ENCODE measurements around the gene HIGD1A.

HIGD1A gene

DNA sequence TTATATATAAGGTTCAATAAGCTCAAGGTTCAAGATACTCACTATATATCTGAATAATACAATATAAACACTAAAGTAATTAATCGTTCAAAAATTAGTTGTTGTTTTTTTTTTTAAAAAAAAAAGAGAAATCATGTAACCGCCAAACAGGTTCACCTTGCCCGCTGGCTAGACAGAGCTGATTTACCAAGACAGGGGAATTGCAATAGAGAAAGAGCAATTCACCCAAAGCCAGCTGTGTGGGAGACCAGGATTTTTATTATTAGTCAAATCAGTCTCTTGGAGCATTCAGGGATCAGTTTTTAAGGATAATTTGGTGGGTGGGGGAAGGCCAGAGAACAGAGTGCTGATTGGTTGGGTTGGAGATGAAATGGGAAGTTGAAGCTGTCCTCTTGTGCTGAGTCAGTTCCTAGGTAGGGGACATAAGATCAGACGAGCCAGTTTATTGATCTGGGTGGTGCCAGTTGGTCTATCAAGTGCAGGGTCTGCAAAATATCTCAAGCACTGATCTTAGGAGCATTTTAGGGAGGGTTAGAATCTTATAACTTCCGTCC is 7.9 kb downstream of the HIGD1A start:
- DNase-seq, result no peak

GRCh38 chr3:42795621-42796181 is 8.6 kb downstream of the HIGD1A start:
- DNase-seq, result no peak

- peak; percentile 31 for DNase-seq
Observed at GRCh38 chr3:42790714-42791229, 13.5 kb downstream of the HIGD1A start.

- DNase-seq, result no peak
Observed at GRCh38 chr3:42786631-42787030, 17.7 kb downstream of the HIGD1A start.

GRCh38 chr3:42786212-42786611 is 18.1 kb downstream of the HIGD1A start:
- no peak for DNase-seq

DNA sequence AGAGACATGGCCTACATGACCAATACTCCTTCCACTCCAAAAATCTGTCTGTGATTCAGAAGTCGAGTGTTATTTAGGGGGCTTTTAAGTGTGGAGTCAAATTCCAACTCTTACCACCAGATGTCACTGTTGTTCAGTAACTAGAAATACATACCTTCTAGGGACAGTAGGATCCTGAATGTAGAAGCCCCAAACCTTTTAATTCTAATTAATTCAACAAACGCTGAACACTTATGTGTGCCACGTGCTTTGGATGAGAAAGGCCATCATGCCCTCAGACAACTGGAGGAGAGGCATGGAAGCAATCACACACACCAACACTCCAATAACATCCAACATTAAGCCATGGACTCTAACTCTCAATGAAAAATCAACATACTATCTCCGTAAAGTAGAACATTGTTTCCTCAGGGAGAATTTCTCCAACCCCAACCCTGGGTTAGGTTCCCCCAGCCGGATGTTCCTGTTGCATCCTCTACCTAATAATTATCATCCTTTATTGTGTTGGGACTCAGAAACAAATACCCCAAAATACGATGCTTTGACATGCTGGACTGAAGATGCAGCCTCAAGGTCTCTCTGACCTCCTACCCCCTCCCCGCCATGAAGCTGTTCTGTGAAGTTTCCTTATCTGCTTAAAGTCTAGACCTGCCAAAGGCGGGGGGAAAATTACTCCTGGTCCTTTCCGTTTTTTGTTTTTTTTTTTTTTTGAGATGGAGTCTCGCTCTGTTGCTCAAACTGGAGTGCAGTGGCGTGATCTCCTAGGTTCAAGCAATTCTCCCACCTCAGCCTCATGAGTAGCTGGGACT is 23.2 kb downstream of the HIGD1A start:
- DNase-seq, result peak; percentile 70

DNA sequence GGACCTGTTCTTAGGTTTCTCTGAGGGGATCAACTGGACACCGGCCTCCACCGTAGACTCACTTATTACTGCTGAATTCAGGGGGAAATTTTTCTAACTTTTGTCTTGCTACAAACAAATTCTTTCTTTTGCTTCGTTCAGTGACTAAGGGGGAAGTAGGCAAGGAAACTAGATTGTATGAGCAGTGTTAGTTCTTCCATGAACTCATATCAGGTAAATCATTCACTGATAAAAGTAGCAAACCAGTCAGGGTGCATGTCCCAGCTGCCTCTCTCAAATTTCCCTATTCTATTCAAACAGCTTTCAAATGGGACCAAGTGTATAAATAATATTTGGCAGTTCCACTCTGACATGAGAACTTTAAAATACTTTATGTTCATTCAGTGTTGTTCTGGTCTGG is 23.9 kb downstream of the HIGD1A start:
- DNase-seq, result no peak

GRCh38 chr3:42778644-42779043 is 25.6 kb downstream of the HIGD1A start:
- no peak for DNase-seq

DNA sequence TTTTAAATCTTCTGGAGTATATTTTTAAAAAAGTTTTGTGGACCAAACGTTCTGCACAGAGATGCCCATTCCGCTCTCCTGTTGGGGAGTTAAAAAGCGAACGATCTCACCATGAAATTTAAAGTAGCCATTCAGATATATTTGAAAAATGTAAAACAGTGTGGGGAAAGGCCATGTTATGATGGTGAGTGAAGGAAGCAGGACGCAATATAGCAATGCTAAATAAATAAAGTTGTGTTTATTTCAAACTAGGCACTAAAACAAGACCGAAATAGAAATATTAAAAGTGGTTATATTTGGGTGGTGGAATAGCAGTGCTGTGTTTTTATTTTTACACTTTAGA is 30.9 kb downstream of the HIGD1A start:
- DNase-seq, result no peak

DNA sequence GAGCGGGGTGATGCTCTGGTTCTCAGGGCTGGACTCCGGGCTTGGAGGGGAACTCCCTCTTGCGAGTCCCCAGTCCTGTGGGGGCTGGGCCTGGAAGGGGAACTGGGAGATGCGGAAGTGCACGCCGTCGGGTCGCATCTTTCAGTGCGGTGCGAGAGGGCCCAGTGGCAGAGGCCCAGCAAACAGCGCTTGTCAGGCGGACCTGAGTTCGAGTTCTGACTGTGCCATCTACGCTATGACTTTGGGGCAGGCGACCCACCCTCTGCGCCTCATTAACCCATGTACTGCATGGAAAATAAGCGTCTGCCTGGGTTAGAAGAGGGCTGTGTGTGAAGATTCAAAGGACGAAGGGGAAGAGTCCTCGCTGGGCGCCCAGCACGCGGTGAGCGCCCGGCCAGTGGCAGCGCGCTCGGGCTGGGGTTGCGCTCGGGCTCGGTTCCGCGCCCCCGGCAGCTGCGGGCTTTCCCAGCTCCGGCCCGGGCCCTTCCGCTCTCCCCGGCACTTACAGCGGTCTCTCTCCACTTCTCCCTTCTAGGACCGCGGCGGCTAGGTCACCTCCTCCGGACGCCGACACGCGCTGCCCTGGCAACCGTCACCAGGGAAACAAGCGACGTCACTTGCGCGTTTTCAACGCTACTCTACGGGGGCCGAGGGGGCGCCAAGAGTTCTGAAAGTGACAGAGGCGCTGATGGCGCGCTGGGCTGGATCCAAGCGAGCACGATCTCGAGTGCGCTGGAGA is 31.5 kb downstream of the HIGD1A start, which contains the start of gene CCDC13:
TSS of gene CCDC13 (minus strand) at position 584 of the 739 bp plus-strand sequence. CDS start 14,908 bp downstream, outside the sequence.
- DNase-seq, result peak; percentile 78

DNA sequence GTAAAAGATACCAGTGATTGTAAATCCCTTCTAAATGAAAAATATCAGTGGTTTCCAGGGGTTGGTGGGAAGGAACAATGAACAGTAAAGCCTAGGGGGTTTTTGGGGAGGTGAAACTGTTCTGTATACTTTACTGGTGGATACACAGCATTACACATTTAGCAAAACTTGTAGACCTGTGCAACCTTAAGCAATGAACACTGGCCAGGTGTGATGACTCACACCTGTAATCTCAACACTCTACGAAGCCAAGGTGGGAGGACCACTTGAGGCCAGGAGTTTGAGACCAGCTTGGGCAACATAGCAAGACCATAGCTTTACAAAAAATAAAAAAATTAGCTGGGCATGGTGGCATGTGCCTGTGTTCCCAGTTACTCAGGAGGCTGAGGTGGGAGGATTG is 33.0 kb downstream of the HIGD1A start:
- DNase-seq, result no peak

GRCh38 chr3:42769477-42770131 is 34.7 kb downstream of the HIGD1A start:
- no peak for DNase-seq

GRCh38 chr3:42764561-42765295 is 39.6 kb downstream of the HIGD1A start:
- no peak for DNase-seq

DNA sequence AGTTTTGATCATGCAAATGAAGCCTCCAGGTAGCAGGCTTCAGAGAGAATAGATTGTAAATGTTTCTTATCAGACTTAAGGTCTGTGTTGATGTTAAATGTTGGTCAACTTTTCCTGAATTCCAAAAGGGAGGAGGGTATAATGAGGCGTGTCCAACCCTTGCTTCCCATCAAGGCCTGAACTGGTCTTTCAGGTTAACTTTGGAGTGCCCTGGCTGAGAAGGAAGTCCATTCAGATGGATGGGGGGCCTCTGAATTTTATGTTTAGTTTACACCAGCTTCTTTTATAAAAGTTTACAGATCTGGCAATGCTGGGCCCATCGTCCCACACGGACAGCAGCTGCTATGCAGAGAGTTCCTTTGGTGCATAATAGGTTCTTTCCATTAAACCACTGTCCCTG is 40.2 kb downstream of the HIGD1A start:
- no peak for DNase-seq

GRCh38 chr3:42763021-42763420 is 41.3 kb downstream of the HIGD1A start:
- DNase-seq, result no peak

DNA sequence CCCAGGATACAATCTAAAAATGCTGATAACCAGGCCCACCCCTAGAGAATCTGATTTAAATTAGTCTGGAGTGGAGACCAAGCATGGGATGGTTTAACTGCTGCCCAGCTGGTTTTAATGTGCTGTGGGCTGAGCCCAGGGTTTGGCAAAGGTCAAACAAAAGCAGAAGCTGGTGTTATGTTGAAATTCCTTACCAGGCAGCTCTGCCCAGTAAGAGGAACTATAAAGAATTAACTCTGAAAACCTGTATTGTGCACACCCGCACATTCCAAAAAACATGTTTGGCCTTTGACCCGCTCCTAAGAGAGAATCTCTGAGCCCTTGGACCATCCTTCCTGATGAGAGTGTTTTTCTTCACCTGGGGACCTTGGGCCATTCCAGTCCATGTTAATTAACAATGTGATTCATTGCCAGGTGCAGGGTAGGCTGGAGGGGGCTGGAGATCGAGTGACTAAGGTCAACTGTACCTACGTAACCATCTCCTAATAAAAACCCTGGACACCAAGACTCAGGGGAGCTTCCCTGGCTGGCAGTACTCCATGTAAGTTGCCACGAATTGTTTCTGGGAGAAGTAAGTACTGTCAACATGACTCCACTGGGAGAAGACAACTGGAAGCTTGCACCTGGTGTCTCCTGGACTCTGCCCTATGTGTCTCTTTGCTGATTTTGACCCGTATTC is 42.1 kb downstream of the HIGD1A start:
- DNase-seq, result no peak

DNA sequence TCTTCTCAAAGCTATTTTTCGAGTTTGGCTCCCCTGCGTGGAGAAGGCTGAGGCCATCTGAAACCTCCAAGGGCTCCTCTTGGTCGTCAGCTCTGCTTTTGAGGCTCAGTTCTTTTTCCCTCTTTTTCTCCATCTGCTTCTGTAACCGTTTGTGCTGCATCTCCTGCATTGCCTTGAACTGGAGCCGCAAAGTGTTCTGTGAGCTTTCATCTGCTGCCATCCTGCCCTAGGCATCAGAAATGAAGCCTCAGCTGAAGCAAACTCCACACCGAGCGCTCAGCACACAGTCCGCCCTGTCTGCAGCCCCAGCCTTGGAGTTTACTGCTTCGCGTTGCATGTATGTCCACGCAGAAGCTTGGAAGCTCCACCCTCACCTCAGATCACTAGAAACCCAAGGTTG is 46.2 kb downstream of the HIGD1A start:
- no peak for DNase-seq

GRCh38 chr3:42756681-42757213 is 47.5 kb downstream of the HIGD1A start:
- no peak for DNase-seq

DNA sequence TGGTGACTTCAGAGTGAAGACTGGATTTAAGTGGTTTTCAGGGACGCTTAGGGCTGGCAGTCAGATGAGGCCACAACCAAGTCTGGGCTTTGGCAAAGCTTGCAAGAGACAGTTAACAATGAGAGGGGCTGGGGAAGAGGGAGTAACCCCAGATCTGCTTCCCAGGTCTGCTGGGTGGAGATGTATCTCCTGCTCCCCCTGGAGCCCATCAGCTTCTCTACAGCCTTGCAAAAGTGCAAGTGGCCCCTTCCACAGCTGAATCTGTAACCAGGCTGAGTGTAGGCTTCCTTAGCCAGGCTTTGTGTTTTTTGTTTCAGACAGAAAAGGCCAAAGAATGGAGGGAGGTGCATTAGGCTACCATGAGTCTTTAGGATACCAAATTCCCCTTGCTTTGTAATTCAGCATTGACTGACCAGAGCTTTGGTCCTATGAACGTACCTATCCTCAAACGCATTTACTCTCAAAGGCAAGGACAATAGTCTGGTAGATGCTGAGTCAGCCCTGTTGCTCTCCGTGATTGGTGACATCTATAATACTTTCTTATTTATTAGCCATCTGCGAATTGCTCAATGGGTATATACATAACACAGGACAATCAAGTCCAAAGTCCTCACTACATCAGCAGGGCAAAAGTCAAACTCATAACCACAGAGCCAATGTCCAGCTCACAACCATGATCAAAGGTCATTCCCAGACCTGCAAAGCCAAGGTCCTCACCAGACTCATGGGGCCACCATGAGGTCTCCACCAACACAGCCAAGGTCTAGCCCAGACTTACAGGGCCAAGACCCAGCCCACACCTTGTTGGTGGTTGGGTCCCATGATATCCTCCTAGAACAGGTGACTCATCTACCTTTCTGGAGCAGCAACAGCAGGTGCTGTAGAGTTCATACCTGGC is 48.4 kb downstream of the HIGD1A start:
- no peak for DNase-seq

DNA sequence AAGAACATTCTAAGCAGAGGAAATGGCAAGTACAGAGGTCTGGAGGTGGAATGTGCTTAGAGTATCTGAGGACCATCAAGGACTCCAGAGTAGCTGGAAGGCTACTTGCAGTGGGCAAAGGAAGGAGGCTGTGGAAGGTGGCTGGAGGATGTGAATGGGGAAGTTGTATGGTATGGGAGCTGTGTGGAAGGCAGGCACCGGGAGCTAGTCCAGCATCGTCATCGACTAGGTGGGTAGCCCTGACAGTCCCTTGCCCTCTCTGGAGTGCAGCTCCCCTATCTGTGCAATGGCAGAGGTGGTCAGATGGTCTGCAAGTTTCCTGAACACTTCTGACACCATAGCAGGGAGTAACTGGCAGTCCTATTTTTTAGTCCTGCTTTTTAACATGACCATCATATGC is 50.5 kb downstream of the HIGD1A start:
- DNase-seq, result no peak

Measured in NCI-H2029 treated with DMSO at 0.1 percent for 48 hours (cell line).